Ishikawa (cell line): ENCODE measurements around the gene ASB16.

Experiments
- CEBPB ChIP-seq: IDR thresholded peaks from 2 replicates; pipeline ENCODE4 v1.6.1; 2012
- CREB1 ChIP-seq: IDR thresholded peaks from 2 replicates; pipeline ENCODE4 v1.6.1; 2012; ENCODE audit warnings: low read depth
- EGR1 ChIP-seq: IDR thresholded peaks from 2 replicates; pipeline ENCODE4 v1.6.1; 2012
- EP300 ChIP-seq: IDR thresholded peaks from 2 replicates; pipeline ENCODE4 v1.6.1; 2012; ENCODE audit warnings: borderline replicate concordance
- NFIC ChIP-seq: IDR thresholded peaks from 2 replicates; pipeline ENCODE4 v1.6.1; 2012
- RAD21 ChIP-seq: IDR thresholded peaks from 2 replicates; pipeline ENCODE4 v1.6.1; 2012; ENCODE audit warnings: low read depth
- REST ChIP-seq: IDR thresholded peaks from 2 replicates; pipeline ENCODE4 v1.6.1; 2012; ENCODE audit warnings: low read depth, mild to moderate bottlenecking
- TAF1 ChIP-seq: IDR thresholded peaks from 2 replicates; pipeline ENCODE4 v1.6.1; 2012; ENCODE audit warnings: low read depth, mild to moderate bottlenecking

GRCh38 chr17:44170135-44170498 lies 387 bp upstream of the ASB16 start:
- TF ChIP-seq EGR1 (no peak), CEBPB (no peak), REST (no peak), RAD21 (no peak), CREB1 (no peak), TAF1 (no peak), EP300 (no peak), NFIC (no peak)
